Thyroid gland (tissue), 4 donors: ENCODE measurements around the gene CPXM2.

Source experiments
- CTCF ChIP-seq, 6 experiments: fragments of 200-600 bp in 3 of 6; fragments of 450-650 bp in 3 of 6; sonication (generic) in 3 of 6; IDR thresholded peaks; one replicate each; pipeline ENCODE4 v1.5.1; 2016 to 2019; ENCODE audit warnings: antibody characterized with exemption in 6 of 6, mild to moderate bottlenecking in 2 of 6, inconsistent platforms in 1 of 6, moderate library complexity in 1 of 6
- POLR2A ChIP-seq, 2 donors: fragments of 450-650 bp; IDR thresholded peaks; one replicate each; pipeline ENCODE4 v1.6.1; 2017; ENCODE audit warnings: antibody characterized with exemption in 2 of 2, mild to moderate bottlenecking in 2 of 2, moderate library complexity in 1 of 2

GRCh38 chr10:123821136-123821535 is 70.5 kb downstream of the CPXM2 start:
- TF ChIP-seq CTCF (IDR thresholded peaks at IDR 0.05) (no peak), POLR2A (IDR thresholded peaks at IDR 0.05) (no peak)
